Subcutaneous adipose tissue (tissue), 4 donors: Measurements from ENCODE around the gene SLIT3. TPM values are rescaled to one million over a fixed set of nuclear protein-coding genes. Genes with fewer than 3 reads are reported as not detected.

Experiments
- CTCF ChIP-seq: fragments of 450-650 bp; IDR thresholded peaks from one replicate; pipeline ENCODE4 v1.5.1; 2016; ENCODE audit warnings: low read depth, mild to moderate bottlenecking, control low read depth, antibody characterized with exemption, moderate library complexity
- total RNA-seq, 4 donors: library from RNA; depleted of rRNA; stranded (reverse); fragments of >200 nt; gene quantifications; one replicate each; pipeline ENCODE4 v1.1.0, GENCODE V29; 2016

The SLIT3 gene
- total RNA-seq, 4 donors from 2014 or later, result 48.1 to 163 (median 83.2) TPM

- TF ChIP-seq CTCF, result no peak
Measured at GRCh38 chr5:169011009-169011408, 289.9 kb downstream of the SLIT3 start.

GRCh38 chr5:169009123-169009522 lies 291.8 kb downstream of the SLIT3 start:
- no peak for TF ChIP-seq CTCF

- no peak for TF ChIP-seq CTCF
Measured at GRCh38 chr5:169006842-169007790, 293.8 kb downstream of the SLIT3 start.

- no peak for TF ChIP-seq CTCF
Measured at GRCh38 chr5:169004551-169004950, 296.4 kb downstream of the SLIT3 start.

GRCh38 chr5:169003721-169004541 lies 297.0 kb downstream of the SLIT3 start:
- no peak for TF ChIP-seq CTCF

- no peak for TF ChIP-seq CTCF
Measured at GRCh38 chr5:169002953-169003555, 297.9 kb downstream of the SLIT3 start.
